ENCODE results near the gene CRYZL1. TPM values are rescaled to one million over a fixed set of nuclear protein-coding genes. Genes with fewer than 3 reads are reported as not detected.
A peak's percentile ranks its signal among the peaks of the same experiment; 100 is the strongest.

The CRYZL1 gene
- total RNA-seq, 1 donor from 2014 or later: 18.7 TPM

DNA sequence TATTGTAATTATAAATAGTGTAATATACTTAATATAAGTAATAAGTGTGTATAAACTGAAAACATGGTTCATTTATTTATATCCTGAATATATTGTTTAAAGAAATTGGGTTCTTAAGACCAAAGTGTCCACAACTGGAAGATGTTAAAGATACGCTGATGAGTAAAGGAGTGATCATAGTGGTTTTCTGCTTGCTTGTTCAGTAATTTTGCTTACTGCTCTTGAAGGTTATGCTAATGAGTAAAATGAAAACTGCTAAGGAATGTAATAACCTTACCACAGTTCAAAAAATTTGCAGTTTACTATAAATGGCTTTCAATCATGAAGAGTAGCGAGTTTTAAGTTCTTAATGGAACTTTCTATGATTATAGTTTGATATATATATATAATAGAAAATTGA, 75.0 kb downstream of the CRYZL1 start:
- DNase-seq (ENCODE audit: low read depth in 2 of 2): no peak

DNA sequence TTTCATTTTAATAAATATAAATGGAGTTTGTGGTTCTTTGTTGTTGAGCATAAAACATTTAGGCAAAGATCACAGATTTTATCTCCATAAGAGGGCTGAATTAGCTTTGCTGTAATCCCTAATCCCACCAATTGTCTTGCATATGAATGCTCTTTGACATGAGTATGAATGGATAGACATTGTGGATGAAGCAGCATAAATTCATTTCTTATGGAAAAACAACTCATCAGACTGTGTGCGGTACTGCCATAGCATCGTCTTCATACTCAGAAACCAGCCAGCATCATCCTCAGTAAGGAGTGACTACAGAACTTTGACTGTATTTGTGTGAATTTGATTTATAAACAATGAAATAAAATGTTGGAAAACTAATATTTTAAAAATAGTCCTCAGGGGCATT, 79.2 kb downstream of the CRYZL1 start:
- DNase-seq (ENCODE audit: low read depth in 2 of 2): no peak

DNA sequence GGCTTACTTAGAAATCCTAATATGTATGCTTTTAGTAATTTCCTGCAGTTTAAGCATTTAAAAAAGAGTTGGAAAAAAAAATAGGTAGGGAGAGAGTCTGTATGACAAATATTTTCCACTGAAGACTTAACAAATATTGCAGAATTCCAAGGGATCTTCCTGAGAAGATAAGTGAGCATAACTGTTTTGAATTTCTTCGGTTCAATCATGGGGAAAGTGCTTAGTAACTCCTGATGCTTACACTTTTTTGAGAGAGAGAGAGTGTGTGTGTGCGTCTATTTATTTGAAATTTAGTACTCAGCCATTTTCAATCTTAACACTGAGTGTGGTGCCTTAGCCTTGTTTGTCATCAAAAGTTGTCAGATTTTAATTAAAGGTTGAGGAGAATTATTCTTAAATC, 80.2 kb downstream of the CRYZL1 start:
- no peak for DNase-seq (ENCODE audit: low read depth in 2 of 2)

DNA sequence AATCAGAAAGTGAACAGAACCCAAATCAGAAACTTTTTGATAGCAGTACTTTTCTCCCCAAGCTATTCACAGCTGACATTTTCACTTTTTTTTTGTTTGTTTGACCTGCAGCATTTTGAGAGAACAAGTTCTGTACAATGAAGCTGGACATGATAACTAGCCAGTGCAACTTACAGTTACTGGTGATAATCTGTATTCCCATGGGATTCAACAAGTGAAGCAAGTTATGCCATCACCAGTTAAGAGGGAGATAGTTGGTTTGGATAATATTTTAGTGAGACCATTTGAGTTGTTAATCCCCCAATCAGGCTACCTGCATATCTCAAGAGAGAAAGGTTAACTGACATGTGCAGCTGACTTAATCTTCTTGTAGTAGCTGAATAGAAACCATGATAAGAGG, 80.6 kb downstream of the CRYZL1 start:
- no peak for DNase-seq (ENCODE audit: low read depth in 2 of 2)

DNA sequence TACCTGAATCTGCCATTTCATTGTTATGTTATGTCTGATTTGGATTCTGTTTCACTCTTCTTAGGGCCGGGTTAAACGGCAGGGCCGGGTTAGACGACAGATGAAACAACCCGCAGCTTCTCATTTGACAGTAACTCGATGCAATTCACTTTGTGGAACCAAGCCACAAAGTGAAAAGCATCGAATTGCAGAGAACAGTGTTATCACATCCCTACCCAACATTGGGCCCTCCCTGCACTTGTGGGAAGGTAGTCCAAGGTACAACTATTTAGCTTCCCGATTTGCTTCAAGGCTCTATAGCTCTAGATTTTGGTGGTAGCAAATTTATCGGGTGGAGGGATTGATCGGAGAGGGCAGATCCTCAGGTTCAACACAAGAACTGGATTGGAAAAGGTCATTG, 81.7 kb downstream of the CRYZL1 start:
- no peak for DNase-seq (ENCODE audit: low read depth in 2 of 2)

DNA sequence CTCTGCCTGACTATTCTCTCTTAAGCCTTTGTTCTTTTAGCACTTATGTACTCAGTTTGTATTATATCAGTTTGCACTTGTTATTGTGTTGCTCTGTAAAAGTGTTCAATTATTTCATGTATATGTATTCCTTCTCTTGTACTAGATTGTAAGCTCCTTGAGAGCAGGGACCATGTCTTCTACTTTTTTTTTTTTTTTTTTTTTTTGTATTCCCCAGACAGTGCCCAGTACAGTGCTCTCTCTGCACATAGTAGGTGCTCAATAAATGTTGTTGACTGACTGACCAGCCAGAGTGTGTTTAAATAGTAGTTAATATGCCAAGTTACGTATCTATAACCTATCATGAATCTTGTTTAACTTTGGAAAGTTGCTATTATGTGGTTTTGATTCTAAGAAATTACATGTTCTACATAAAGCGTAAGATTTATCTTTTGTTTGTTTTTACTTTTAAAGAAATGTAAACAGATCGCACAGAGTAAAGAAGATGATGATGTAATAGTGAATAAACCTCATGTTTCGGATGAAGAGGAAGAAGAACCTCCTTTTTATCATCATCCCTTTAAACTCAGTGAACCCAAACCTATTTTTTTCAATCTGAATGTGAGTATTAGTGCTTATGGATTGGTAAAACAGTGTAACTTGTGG, 82.6 kb downstream of the CRYZL1 start:
- no peak for DNase-seq (ENCODE audit: low read depth in 2 of 2)

DNA sequence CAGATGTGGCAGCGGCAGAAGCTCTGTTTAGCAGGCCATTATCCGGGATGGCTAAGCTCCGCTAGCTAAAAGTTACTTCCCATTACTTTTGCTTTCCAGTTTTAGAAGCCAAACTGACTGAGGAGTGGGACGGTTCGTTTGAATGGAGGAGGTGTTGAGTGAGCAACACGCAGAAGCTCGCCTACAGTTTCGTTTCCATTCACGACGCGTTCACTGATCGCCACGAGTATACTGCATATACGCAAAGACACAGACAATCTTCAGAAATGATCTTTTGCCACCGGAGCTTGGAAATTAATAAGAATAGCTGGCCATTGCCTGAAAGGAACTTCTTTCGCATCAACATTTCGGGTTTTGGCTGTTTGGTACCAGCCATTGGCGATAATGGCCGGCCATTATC, 84.1 kb downstream of the CRYZL1 start:
- no peak for DNase-seq (ENCODE audit: low read depth in 2 of 2)

DNA sequence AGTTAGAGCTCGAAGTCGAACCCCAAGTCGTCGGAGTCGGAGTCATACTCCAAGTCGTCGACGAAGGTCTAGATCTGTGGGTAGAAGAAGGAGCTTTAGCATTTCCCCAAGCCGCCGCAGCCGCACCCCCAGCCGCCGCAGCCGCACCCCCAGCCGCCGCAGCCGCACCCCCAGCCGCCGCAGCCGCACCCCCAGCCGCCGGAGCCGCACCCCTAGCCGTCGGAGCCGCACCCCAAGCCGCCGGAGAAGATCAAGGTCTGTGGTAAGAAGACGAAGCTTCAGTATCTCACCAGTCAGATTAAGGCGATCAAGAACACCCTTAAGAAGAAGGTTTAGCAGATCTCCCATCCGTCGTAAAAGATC, 86.6 kb downstream of the CRYZL1 start:
- no peak for DNase-seq (ENCODE audit: low read depth in 2 of 2)

DNA sequence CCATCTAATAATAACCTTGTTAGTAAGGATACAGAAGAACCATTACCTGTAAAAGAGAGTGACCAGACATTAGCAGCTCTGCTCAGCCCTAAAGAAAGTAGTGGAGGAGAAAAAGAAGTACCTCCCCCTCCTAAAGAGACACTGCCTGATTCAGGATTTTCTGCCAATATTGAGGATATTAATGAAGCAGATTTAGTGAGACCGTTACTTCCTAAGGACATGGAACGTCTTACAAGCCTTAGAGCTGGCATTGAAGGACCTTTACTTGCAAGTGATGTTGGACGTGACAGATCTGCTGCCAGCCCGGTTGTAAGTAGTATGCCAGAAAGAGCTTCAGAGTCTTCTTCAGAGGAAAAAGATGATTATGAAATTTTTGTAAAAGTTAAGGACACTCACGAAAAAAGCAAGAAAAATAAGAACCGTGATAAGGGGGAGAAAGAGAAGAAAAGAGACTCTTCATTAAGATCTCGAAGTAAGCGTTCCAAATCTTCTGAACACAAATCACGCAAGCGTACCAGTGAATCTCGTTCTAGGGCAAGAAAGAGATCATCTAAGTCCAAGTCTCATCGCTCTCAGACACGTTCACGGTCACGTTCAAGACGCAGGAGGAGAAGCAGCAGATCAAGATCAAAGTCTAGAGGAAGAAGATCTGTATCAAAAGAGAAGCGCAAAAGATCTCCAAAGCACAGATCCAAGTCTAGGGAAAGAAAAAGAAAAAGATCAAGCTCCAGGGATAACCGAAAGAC, 87.1 kb downstream of the CRYZL1 start:
- DNase-seq (ENCODE audit: low read depth in 2 of 2): no peak

DNA sequence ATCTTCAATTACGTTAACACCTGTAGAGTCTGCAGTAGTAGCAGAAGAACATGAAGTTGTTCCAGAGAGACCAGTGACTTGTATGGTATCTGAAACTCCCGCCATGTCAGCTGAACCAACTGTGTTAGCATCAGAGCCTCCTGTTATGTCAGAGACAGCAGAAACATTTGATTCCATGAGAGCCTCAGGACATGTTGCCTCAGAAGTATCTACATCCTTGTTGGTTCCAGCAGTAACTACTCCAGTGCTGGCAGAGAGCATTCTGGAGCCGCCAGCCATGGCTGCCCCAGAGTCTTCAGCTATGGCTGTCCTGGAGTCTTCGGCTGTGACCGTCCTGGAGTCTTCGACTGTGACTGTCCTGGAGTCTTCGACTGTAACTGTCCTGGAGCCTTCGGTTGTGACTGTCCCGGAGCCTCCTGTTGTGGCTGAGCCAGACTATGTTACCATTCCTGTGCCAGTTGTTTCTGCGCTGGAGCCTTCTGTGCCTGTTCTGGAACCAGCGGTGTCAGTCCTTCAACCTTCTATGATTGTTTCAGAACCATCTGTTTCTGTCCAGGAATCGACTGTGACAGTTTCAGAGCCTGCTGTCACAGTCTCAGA, 88.4 kb downstream of the CRYZL1 start:
- DNase-seq (ENCODE audit: low read depth in 2 of 2): no peak

DNA sequence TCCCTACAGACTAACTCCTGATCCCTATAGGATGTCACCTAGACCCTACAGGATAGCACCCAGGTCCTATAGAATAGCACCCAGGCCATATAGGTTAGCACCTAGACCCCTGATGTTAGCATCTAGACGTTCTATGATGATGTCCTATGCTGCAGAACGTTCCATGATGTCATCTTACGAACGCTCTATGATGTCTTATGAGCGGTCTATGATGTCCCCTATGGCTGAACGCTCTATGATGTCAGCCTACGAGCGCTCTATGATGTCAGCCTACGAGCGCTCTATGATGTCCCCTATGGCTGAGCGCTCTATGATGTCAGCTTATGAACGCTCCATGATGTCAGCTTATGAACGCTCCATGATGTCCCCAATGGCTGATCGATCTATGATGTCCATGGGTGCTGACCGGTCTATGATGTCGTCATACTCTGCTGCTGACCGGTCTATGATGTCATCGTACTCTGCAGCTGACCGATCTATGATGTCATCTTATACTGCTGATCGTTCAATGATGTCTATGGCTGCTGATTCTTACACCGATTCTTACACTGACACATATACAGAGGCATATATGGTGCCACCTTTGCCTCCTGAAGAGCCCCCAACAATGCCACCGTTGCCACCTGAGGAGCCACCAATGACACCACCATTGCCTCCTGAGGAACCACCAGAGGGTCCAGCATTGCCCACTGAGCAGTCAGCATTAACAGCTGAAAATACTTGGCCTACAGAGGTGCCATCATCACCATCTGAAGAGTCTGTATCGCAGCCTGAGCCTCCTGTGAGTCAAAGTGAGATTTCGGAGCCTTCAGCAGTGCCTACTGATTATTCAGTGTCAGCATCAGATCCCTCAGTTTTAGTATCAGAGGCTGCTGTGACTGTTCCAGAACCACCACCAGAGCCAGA, 89.2 kb downstream of the CRYZL1 start:
- DNase-seq (ENCODE audit: low read depth in 2 of 2): peak in 1 of 2 donors; percentile 23

DNA sequence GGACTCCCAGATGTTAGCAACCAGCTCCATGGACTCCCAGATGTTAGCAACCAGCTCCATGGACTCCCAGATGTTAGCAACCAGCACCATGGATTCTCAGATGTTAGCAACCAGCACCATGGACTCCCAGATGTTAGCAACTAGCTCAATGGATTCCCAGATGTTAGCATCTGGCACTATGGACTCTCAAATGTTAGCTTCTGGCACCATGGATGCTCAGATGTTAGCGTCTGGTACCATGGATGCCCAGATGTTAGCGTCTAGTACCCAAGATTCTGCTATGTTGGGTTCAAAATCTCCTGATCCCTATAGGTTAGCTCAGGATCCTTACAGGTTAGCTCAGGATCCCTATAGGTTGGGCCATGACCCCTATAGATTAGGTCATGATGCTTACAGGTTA, 89.9 kb downstream of the CRYZL1 start:
- no peak for DNase-seq (ENCODE audit: low read depth in 2 of 2)

DNA sequence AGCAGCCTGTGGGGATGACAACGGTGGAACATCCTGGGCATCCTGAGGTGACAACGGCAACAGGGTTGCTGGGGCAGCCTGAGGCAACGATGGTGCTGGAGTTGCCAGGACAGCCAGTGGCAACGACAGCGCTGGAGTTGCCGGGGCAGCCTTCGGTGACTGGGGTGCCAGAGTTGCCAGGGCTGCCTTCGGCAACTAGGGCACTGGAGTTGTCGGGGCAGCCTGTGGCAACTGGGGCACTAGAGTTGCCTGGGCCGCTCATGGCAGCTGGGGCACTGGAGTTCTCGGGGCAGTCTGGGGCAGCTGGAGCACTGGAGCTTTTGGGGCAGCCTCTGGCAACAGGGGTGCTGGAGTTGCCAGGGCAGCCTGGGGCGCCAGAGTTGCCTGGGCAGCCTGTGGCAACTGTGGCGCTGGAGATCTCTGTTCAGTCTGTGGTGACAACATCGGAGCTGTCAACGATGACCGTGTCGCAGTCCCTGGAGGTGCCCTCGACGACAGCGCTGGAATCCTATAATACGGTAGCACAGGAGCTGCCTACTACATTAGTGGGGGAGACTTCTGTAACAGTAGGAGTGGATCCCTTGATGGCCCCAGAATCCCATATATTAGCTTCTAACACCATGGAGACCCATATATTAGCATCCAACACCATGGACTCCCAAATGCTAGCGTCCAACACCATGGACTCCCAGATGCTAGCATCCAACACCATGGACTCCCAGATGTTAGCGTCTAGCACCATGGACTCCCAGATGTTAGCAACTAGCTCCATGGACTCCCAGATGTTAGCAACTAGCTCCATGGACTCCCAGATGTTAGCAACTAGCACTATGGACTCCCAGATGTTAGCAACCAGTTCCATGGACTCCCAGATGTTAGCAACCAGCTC, 90.5 kb downstream of the CRYZL1 start:
- no peak for DNase-seq (ENCODE audit: low read depth in 2 of 2)

DNA sequence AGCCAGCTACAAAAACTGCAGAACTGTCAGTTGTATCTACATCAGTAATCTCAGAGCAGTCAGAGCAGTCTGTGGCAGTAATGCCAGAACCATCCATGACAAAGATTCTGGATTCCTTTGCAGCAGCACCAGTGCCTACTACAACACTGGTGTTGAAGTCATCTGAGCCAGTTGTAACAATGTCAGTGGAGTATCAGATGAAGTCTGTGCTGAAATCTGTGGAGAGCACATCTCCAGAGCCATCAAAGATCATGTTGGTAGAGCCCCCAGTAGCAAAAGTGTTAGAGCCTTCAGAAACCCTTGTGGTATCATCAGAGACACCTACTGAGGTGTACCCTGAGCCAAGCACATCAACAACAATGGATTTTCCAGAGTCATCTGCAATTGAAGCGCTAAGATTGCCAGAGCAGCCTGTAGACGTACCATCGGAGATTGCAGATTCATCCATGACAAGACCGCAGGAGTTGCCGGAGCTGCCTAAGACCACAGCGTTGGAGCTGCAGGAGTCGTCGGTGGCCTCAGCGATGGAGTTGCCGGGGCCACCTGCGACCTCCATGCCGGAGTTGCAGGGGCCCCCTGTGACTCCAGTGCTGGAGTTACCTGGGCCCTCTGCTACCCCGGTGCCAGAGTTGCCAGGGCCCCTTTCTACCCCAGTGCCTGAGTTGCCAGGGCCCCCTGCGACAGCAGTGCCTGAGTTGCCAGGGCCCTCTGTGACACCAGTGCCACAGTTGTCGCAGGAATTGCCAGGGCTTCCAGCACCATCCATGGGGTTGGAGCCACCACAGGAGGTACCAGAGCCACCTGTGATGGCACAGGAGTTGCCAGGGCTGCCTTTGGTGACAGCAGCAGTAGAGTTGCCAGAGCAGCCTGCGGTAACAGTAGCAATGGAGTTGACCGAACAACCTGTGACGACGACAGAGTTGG, 91.4 kb downstream of the CRYZL1 start:
- DNase-seq (ENCODE audit: low read depth in 2 of 2): no peak

DNA sequence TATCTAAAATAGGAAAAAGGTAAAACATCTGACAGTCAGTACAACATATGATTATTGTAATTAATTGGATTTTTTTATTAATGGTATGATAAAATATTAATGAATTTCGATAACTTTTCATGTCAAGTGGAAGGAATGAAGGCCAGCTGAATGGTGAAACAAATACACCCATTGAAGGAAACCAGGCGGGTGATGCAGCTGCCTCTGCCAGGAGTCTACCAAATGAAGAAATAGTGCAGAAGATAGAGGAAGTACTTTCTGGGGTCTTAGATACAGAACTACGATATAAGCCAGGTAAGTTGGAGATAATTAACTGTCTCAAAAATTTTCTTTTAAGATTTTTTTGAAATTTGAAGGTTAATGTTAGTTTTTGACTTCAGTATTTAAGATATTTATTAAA, 95.5 kb downstream of the CRYZL1 start:
- DNase-seq (ENCODE audit: low read depth in 2 of 2): no peak

DNA sequence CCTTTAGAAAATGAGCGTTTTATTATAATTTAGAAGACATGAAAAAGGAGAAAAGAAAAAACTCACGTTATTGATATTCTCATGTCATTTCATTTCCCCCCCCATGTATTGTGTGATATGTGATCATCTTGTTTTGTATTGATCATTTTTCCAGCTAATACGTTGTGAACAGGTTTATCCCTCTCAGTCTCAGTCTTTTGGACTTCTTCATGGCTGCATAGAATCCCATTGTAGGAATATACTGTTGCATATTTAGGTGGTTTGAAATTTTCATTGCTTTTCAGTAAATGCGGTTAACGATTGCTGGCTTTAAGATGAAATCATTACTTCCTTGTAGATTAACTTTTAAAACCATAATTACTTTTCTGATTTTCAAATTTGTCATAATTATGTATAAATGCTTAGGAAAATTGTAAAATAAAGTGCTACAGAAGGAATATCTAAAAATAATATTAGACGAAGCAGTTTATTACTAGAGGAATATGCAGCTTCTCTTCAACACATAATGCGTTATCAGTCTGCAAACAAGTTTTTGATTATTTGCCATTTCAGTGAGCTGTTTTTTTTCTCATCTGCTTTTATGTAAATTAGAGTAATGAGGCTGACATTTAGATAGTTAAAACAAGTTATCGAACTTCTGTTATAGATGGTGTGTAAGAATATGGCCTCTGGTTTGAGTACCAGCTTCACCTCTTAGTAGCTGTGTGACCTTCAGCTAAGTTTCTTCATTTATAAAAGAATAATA, 96.9 kb downstream of the CRYZL1 start:
- DNase-seq (ENCODE audit: low read depth in 2 of 2): no peak

DNA sequence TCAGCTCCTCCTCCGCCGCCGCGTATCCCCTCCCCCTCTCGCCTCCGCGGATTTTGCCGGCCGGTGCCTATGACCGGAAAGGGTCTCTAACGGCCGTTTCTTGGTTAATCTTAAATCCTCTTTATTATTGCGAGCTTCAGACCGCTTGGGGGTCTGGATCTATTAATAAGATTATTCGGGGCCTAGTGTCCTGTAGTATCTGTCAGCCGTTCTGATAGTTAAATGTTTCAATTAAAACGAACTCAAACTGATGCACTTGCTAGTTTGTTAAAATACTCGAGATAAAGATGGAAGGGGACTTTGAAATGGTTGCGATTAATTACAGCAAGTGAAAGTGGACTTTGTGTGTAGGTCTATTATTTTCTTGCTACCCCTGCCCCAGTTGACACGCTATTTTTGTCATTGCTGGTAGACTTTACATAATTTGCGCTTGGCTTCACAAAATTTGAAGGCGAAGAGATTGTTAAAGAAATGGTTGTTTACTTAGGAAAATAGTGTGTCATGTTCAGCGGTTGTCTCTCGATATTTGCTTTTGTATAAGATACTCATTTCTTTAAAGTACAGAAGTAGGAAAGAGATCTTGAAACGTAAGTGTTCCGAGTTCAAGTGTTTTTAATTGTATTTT, 97.9 kb downstream of the CRYZL1 start:
- DNase-seq (ENCODE audit: low read depth in 2 of 2): peak; percentile 13 to 36

DNA sequence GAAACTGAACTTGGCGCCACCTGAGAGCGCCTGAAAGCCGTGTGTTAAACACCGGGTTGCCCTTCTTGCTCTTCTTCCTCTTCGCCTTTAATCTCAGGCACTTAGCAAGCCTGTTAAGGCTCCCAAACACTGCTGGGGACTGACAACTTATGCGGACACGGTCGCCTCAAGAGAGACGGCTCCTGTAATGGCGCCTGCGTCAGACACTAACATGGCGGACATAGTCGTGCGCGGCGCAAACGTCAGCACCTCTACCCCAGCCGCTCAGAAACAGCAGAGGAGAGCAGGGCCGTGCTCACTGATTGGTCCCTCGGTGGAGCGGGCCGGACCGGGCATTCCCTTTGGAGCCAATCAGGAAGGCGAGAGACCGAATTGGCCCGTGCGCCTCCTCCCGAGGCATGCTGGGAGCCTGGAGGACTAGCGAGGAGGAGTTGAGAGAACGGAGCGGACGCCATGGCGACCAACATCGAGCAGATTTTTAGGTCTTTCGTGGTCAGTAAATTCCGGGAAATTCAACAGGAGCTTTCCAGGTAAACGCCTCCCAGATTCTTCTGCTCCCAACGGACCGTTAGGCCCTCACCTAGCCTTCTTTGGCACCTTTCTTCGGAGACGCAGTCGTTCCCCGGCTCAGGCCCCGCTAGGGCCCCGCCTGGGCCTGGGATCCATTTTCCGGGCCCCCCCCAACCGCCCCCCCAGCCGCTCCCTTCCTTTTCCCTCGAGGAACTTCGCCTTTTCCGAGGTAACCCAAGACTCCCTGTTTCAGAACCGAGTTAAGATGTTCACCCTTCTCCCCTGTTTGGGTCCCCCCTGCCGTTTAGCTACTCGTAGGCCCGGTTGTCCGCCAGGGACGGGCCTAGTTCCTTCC, 98.7 kb downstream of the CRYZL1 start, which contains the start of gene SON:
TSS of gene SON (plus strand) at position 399 of the 865 bp plus-strand sequence. CDS start at position 454, 55 bp downstream.
- peak; percentile 99 to 100 for DNase-seq (ENCODE audit: low read depth in 2 of 2)
